PC-9 (cell line): Measurements from ENCODE around the gene UPK1A.

Experiments used
- EZH2 ChIP-seq: fragments of 200-600 bp; sonication (generic); IDR thresholded peaks from 2 replicates; pipeline ENCODE4 v1.8.0; 2017; ENCODE audit warnings: antibody characterized with exemption, low read depth
- TF ChIP-seq, protein P1 (sequence below): fragments of 200-600 bp; sonication (generic); conservative IDR thresholded peaks from 2 replicates; pipeline ENCODE4 v1.6.1; 2017; ENCODE audit warnings: mixed run types, antibody characterized with exemption, mild to moderate bottlenecking, moderate library complexity

DNA sequence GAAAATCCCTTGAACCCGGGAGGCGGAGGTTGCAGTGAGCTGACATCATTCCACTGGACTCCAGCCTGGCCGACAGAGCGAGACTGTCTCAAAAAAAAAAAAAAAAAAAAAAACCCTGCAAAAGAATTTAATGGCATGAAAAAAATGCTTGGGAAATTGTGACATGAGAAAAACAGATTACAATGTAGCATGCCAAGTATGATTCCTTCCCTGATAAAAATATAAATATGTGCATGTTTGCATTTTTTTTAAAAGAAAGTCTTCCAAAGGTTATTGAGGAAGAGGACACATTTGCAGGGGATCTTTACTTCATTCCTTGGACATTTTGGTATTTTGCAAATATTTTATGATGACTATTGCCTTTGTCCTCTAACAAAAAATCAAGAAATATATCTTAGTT is 23.5 kb downstream of the UPK1A start:
- TF ChIP-seq, protein P1, sequence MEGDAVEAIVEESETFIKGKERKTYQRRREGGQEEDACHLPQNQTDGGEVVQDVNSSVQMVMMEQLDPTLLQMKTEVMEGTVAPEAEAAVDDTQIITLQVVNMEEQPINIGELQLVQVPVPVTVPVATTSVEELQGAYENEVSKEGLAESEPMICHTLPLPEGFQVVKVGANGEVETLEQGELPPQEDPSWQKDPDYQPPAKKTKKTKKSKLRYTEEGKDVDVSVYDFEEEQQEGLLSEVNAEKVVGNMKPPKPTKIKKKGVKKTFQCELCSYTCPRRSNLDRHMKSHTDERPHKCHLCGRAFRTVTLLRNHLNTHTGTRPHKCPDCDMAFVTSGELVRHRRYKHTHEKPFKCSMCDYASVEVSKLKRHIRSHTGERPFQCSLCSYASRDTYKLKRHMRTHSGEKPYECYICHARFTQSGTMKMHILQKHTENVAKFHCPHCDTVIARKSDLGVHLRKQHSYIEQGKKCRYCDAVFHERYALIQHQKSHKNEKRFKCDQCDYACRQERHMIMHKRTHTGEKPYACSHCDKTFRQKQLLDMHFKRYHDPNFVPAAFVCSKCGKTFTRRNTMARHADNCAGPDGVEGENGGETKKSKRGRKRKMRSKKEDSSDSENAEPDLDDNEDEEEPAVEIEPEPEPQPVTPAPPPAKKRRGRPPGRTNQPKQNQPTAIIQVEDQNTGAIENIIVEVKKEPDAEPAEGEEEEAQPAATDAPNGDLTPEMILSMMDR: no peak
- TF ChIP-seq EZH2: no peak
